ENCODE measurements around the gene MT1M.
A peak's percentile ranks its signal among the peaks of the same experiment; 100 is the strongest.

Gene MT1M

GRCh38 chr16:56607675-56608042 lies 24.8 kb upstream of the MT1M start:
- peaks cover 57% of the 10 kb centered on the region for H3K27me3 Mint-ChIP-seq (ENCODE audit: low read depth, poor library complexity)
- H3K36me3 Mint-ChIP-seq (ENCODE audit: low read depth): no peaks in the 10 kb centered on the region
- H3K27ac Mint-ChIP-seq: peak overlapping the region; percentile 84
- no peak for DNase-seq
- H3K9me3 Mint-ChIP-seq: no peaks in the 10 kb centered on the region
- no peak for TF ChIP-seq CTCF (IDR thresholded peaks at IDR 0.05)
- H3K4me1 Mint-ChIP-seq: peaks cover 63% of the 10 kb centered on the region
- peak overlapping the region; percentile 59 for H3K4me3 Mint-ChIP-seq

DNA sequence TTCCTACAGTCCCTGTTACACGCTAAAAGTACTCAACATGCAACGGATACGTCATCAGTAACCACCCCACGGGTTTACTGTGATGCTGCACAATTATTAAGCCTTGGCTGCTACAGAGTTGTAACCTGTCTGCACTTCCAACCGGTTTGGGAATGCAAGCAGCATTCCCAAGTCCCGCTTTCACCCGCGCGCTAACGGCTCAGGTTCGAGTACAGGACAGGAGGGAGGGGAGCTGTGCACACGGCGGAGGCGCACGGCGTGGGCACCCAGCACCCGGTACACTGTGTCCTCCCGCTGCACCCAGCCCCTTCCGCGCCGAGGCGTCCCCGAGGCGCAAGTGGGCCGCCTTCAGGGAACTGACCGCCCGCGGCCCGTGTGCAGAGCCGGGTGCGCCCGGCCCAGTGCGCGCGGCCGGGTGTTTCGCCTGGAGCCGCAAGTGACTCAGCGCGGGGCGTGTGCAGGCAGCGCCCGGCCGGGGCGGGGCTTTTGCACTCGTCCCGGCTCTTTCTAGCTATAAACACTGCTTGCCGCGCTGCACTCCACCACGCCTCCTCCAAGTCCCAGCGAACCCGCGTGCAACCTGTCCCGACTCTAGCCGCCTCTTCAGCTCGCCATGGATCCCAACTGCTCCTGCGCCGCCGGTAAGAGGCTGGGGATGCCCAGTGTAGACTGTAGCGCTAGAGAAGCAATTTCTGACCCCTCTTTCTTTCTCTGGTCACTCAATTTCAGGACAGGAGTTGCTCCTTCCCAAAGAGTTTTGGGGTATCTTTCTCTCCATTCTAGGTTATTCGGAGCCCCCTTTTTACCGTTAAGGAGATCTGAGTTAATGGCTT lies 24.2 kb upstream of the MT1M start, which contains the start of gene MT2A:
Gene MT2A (plus strand): TSS at position 542 of the 833 bp plus-strand sequence. CDS start 72 bp downstream, at position 614.
- Mint-ChIP-seq H3K9me3 (no peaks in the 10 kb centered on the region), H3K4me1 (peaks cover 63% of the 10 kb centered on the region), H3K4me3 (peak within 1 kb of the TSS; percentile 88), H3K27ac (peak within 1 kb of the TSS; percentile 84), H3K36me3 (ENCODE audit: low read depth) (no peaks in the 10 kb centered on the region), H3K27me3 (ENCODE audit: low read depth, poor library complexity) (peaks cover 58% of the 10 kb centered on the region)
- TF ChIP-seq CTCF (IDR thresholded peaks at IDR 0.05): no peak
- peak; percentile 86 for DNase-seq

DNA sequence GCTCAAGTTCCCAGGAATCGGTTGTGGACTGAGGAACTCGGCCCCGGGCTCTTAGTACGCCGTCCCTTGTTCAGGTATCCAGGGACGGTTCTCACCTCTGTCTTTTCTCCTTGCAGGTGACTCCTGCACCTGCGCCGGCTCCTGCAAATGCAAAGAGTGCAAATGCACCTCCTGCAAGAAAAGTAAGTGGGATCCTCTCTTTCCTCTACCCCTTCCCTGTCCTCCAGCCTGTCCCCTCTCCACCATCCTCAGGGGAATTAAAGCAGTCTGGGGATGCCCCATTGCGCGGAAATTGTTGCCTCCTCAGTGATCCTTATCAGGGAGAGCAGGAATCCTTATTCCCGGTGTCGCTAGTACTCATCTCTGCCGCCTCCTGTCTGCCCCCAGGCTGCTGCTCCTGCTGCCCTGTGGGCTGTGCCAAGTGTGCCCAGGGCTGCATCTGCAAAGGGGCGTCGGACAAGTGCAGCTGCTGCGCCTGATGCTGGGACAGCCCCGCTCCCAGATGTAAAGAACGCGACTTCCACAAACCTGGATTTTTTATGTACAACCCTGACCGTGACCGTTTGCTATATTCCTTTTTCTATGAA lies 23.5 kb upstream of the MT1M start:
- no peak for TF ChIP-seq CTCF (IDR thresholded peaks at IDR 0.05)
- Mint-ChIP-seq H3K4me1 (peaks cover 59% of the 10 kb centered on the region), H3K36me3 (ENCODE audit: low read depth) (no peaks in the 10 kb centered on the region), H3K4me3 (peak overlapping the region; percentile 88), H3K27ac (peak overlapping the region; percentile 13), H3K27me3 (ENCODE audit: low read depth, poor library complexity) (peaks cover 60% of the 10 kb centered on the region), H3K9me3 (no peaks in the 10 kb centered on the region)
- no peak for DNase-seq

DNA sequence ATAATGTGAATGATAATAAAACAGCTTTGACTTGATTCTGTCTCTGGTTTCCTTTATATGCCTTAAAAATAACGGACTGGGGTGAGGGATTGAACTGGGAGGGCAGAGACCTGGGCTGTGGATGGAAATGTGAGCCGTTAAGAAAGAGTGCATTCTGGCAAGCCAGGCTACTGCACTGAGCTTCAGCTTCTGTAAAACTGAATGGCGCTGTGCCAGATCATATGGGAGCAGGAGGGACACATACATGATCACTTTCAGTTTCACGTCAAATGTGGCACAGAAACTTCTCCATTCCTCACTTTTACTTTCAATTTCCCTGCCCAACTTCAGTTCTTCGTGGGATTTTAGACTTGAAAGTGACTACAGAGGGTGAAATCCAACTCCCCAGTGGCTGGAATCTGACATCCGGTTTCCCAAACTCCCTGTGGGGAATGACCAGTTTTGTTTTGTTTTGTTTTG lies 23.0 kb upstream of the MT1M start:
- Mint-ChIP-seq H3K27ac (peak overlapping the region; percentile 13), H3K27me3 (ENCODE audit: low read depth, poor library complexity) (peaks cover 62% of the 10 kb centered on the region), H3K36me3 (ENCODE audit: low read depth) (no peaks in the 10 kb centered on the region), H3K4me1 (peaks cover 59% of the 10 kb centered on the region), H3K4me3 (peak overlapping the region; percentile 88), H3K9me3 (no peaks in the 10 kb centered on the region)
- TF ChIP-seq CTCF (IDR thresholded peaks at IDR 0.05): no peak
- no peak for DNase-seq

DNA sequence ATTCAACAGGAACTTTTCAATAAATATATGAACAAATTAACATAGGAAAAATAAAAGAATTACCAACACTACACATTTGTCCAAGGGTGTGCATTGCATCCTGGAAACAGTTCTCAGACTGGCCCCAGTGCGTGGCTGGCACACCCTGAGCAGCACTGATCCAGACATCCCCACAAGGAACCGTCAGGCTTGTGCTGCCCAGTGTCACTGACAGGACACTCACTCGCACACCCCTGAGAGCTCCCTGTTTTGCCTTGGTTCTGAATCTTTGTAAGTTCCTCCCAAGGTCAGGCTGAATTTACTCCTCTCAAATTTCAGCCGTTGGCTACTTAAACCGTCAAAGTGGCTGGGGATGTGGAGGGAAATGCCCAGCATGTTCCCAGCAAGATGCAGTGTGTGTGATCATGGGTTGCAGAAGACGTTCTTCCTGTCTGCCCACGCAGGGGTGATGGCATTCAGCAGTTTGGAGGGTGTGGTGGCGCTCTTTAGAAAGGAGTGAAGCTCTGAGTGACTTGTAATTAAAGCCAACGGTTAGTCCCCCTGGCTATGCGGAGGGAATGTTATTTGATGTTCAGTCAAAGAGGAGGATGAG lies 22.3 kb upstream of the MT1M start:
- Mint-ChIP-seq H3K27me3 (ENCODE audit: low read depth, poor library complexity) (peaks cover 62% of the 10 kb centered on the region), H3K27ac (no peak overlapping the region), H3K9me3 (no peaks in the 10 kb centered on the region), H3K36me3 (ENCODE audit: low read depth) (no peaks in the 10 kb centered on the region), H3K4me3 (peak overlapping the region; percentile 88), H3K4me1 (peaks cover 59% of the 10 kb centered on the region)
- no peak for DNase-seq
- TF ChIP-seq CTCF (IDR thresholded peaks at IDR 0.05): no peak

Measured in nephron progenitor cell (in vitro differentiated cells).